Measurements from ENCODE around the gene PRRX1.

Gene PRRX1

DNA sequence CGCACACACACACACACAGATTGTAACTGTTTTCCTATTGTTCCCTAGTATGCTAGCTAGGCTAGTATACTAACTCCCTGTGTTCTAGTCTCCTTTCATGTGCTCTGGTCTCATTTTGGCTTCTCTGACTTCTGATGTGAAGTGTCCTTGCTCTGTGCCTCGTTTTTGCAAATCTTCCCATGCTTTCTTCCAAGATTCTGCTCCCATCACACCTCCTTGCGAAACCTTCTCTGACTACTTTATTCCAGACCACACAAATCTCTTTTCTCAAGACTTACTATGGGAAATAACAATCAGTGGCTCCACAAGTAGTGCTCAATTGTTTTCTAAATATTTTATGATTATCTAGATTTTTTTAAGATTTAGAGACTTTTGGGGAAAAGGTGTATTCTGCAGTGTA lies 10.3 kb downstream of the PRRX1 start:
- TF ChIP-seq, protein P1, sequence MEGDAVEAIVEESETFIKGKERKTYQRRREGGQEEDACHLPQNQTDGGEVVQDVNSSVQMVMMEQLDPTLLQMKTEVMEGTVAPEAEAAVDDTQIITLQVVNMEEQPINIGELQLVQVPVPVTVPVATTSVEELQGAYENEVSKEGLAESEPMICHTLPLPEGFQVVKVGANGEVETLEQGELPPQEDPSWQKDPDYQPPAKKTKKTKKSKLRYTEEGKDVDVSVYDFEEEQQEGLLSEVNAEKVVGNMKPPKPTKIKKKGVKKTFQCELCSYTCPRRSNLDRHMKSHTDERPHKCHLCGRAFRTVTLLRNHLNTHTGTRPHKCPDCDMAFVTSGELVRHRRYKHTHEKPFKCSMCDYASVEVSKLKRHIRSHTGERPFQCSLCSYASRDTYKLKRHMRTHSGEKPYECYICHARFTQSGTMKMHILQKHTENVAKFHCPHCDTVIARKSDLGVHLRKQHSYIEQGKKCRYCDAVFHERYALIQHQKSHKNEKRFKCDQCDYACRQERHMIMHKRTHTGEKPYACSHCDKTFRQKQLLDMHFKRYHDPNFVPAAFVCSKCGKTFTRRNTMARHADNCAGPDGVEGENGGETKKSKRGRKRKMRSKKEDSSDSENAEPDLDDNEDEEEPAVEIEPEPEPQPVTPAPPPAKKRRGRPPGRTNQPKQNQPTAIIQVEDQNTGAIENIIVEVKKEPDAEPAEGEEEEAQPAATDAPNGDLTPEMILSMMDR (IDR thresholded peaks at IDR 0.05; ENCODE audit: low read depth, low read length): no peak
- TF ChIP-seq POLR2A (IDR thresholded peaks at IDR 0.05; ENCODE audit: extremely low read depth, insufficient read length) (no peak), MYC (IDR thresholded peaks at IDR 0.05; ENCODE audit: low read depth, low read length) (no peak)
- TF ChIP-seq, protein P2, sequence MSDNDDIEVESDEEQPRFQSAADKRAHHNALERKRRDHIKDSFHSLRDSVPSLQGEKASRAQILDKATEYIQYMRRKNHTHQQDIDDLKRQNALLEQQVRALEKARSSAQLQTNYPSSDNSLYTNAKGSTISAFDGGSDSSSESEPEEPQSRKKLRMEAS (IDR thresholded peaks at IDR 0.05; ENCODE audit: low read depth, low read length): no peak

DNA sequence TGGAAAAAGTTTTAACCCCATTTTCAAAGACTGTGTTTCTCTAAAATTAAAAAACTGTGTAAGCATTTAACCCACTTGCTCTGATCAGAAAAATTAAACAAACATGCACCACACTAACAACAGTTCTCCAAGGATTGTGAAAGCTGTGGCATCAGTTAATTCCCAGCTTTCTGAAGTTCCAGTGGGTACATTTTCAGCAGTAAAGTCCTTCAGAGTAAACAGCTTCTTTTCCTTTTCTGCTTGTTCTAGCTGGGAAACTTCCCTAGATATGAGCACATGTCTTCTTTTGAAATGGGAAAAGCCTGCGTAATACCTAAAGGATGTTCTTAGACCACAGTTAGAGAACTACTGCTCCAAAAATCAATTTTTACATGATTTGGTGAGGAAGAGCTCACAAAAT lies 11.1 kb downstream of the PRRX1 start:
- no peak for DNase-seq (ENCODE audit: low read depth)
- TF ChIP-seq POLR2A (IDR thresholded peaks at IDR 0.05; ENCODE audit: extremely low read depth, insufficient read length) (no peak), MYC (IDR thresholded peaks at IDR 0.05; ENCODE audit: low read depth, low read length) (no peak)
- TF ChIP-seq, protein P2 (IDR thresholded peaks at IDR 0.05; ENCODE audit: low read depth, low read length): no peak
- TF ChIP-seq, protein P1 (IDR thresholded peaks at IDR 0.05; ENCODE audit: low read depth, low read length): no peak
- no peak overlapping the region for H3K4me3 ChIP-seq (ENCODE audit: low read depth, low read length)

More for the DNA sequence above, 10.3 kb downstream of the PRRX1 start:
- DNase-seq (ENCODE audit: low read depth): no peak
- no peak overlapping the region for H3K4me3 ChIP-seq (ENCODE audit: low read depth, low read length)

DNA sequence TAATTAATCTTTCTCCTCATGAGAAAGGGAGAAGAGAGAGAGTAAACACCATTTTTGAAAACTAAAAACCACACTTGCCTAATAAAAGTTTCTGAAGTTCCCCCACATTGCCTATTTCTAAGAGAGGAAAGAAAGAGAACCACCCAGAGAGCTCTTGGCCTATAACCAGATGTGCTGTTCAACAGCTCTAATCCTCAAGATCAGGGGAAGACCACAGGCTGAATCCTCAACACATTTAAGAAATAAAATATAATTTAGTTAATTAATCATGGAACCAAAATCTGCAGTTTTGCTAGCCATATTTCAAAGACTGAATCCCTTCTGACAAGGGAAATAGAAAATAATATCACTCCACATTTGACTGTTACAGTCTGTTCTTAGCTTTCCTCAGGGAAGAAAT lies 11.9 kb downstream of the PRRX1 start:
- TF ChIP-seq, protein P1 (IDR thresholded peaks at IDR 0.05; ENCODE audit: low read depth, low read length): no peak
- DNase-seq (ENCODE audit: low read depth): no peak
- no peak overlapping the region for H3K4me3 ChIP-seq (ENCODE audit: low read depth, low read length)

DNA sequence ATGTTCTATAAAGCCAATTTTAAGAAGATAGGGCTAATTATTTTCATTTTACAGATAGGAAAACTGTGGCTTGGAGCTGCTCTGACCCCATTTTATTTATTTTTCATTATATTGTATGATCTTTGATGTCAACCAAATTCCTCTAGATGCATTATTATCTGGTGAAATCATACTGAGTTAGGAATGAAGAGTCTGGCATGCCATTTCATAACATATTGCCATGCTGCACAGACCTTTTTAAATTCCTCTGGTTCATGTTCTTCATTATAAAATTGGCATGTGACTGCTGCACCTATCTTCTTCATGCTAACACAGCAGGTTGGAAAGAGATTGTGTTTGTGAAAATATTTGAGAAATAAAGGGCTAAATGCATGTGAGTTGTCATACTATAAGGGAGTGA lies 12.7 kb downstream of the PRRX1 start:
- H3K4me3 ChIP-seq (ENCODE audit: low read depth, low read length): no peak overlapping the region

DNA sequence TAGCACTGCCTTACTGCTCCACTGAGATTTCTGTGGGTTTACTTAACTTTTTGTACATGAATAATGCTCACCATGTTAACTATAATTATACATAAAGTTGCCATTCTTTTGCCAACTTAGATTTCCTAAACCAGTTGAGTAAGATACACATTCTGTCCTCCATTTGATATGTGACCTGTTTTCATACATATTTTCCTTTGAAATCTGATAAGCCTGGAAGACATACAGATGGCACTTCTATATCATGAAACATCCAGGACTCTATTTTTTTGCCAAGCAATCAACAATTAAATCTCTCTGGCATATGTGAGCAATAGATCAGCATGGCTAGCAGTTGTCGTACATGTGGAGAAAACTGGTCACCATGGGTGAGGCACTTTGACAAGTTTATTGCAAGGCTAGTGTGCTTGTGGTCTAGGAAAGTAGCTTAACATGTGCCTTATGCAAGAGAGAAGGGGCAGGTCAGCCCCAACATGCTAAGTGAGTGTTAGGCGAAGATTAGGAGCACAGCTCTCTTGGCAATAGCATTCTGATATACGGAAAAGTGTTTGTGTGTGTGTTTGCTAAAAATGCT lies 14.2 kb downstream of the PRRX1 start:
- no peak overlapping the region for H3K4me3 ChIP-seq (ENCODE audit: low read depth, low read length)
- DNase-seq (ENCODE audit: low read depth): no peak
- TF ChIP-seq, protein P1 (IDR thresholded peaks at IDR 0.05; ENCODE audit: low read depth, low read length): no peak
- TF ChIP-seq, protein P2 (IDR thresholded peaks at IDR 0.05; ENCODE audit: low read depth, low read length): no peak
- TF ChIP-seq POLR2A (IDR thresholded peaks at IDR 0.05; ENCODE audit: extremely low read depth, insufficient read length) (no peak), MYC (IDR thresholded peaks at IDR 0.05; ENCODE audit: low read depth, low read length) (no peak)

More for the DNA sequence above, 12.7 kb downstream of the PRRX1 start:
- TF ChIP-seq, protein P1 (IDR thresholded peaks at IDR 0.05; ENCODE audit: low read depth, low read length): no peak
- TF ChIP-seq POLR2A (IDR thresholded peaks at IDR 0.05; ENCODE audit: extremely low read depth, insufficient read length): no peak
- no peak for TF ChIP-seq MYC (IDR thresholded peaks at IDR 0.05; ENCODE audit: low read depth, low read length)
- TF ChIP-seq, protein P2 (IDR thresholded peaks at IDR 0.05; ENCODE audit: low read depth, low read length): no peak
- DNase-seq (ENCODE audit: low read depth): no peak

DNA sequence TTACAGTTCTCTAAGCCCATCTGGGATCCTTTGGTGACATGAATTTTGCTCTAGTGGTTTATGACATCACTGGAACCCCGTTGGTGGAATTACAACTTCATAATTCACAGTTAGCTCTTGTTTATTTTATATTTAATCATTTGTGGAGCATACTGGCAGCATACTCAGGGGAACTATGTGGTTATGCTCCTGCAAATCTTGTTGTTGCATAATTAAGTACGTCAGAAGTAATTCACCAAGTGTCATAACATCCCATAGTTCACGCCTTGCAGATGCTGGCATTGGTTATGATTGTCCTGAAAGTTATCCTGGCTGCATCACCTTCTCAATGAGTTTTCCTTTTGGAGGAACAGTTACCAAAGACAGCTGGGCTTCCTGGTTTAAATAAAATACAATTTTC lies 16.5 kb downstream of the PRRX1 start:
- no peak overlapping the region for H3K4me3 ChIP-seq (ENCODE audit: low read depth, low read length)
- TF ChIP-seq MYC (IDR thresholded peaks at IDR 0.05; ENCODE audit: low read depth, low read length) (no peak), POLR2A (IDR thresholded peaks at IDR 0.05; ENCODE audit: extremely low read depth, insufficient read length) (no peak)
- TF ChIP-seq, protein P2 (IDR thresholded peaks at IDR 0.05; ENCODE audit: low read depth, low read length): no peak
- TF ChIP-seq, protein P1 (IDR thresholded peaks at IDR 0.05; ENCODE audit: low read depth, low read length): no peak

More for the DNA sequence above, 16.5 kb downstream of the PRRX1 start:
- no peak for DNase-seq (ENCODE audit: low read depth)
